ENCODE measurements around the gene HDAC4. TPM values are rescaled to one million over a fixed set of nuclear protein-coding genes. Genes with fewer than 3 reads are reported as not detected.

The HDAC4 gene
- total and polyA plus RNA-seq, 2 of the 8 experiments (the other 6 are each of a cell fraction or from before 2014, with no cell fraction given): 15.4 to 31.5 TPM

- Histone ChIP-seq H3K4me1 (replicated peaks in 1 of 4; ENCODE audit: control insufficient read depth in 3 of 4, insufficient read depth in 4 of 4, low read length in 3 of 4) (peaks cover 0 to 14% (median 9%) of the 10 kb centered on the region in 4 experiments; a peak in 5 of 7 replicates), H3K14ac (ENCODE audit: insufficient read length) (no peak overlapping the region), H4K5ac (ENCODE audit: insufficient read length, low read depth, low read length) (no peak overlapping the region), H3K4ac (replicated peaks; ENCODE audit: insufficient read length, low read depth, low read length) (no peak overlapping the region), H4K91ac (replicated peaks; ENCODE audit: insufficient read length, low read length) (no peak overlapping the region), H3K79me1 (ENCODE audit: low read depth, low read length) (no peaks in the 10 kb centered on the region), H3K4me2 (ENCODE audit: insufficient read depth in 1 of 2, low read depth in 2 of 2, low read length in 2 of 2) (peak overlapping the region; percentile 41 to 71; a peak in 3 of 4 replicates), H2BK5ac (ENCODE audit: low read depth, low read length) (no peak overlapping the region), H3K79me2 (ENCODE audit: control insufficient read depth in 1 of 2, insufficient read depth in 2 of 2, low read length in 2 of 2) (no peaks in the 10 kb centered on the region), H3K9ac (replicated peaks in 1 of 4; ENCODE audit: extremely low read depth in 1 of 4, low read depth in 3 of 4, low read length in 3 of 4) (no peak overlapping the region), H2BK15ac (ENCODE audit: low read length) (no peak overlapping the region), H4K20me1 (replicated peaks in 1 of 2; ENCODE audit: control insufficient read depth in 1 of 2, insufficient read depth in 2 of 2, low read length in 2 of 2) (no peaks in the 10 kb centered on the region), H3K4me3 (ENCODE audit: extremely low read depth in 1 of 4, insufficient read depth in 2 of 4, low read depth in 3 of 4, low read length in 4 of 4) (peak overlapping the region in 2 of 4 experiments; percentile 32 to 54; a peak in 2 of 8 replicates), H3K23me2 (ENCODE audit: low read depth, low read length) (no peaks in the 10 kb centered on the region), H3K23ac (ENCODE audit: insufficient read length) (no peak overlapping the region), H3K18ac (ENCODE audit: extremely low read depth, low read length) (no peak overlapping the region), H2AFZ (ENCODE audit: low read length) (peak overlapping the region; percentile 29; the same call in 1 of the 2 replicates), H3K27me3 (replicated peaks in 1 of 4; ENCODE audit: control insufficient read depth in 3 of 4, extremely low read depth in 1 of 4, insufficient read depth in 3 of 4, low read length in 3 of 4) (peaks cover 0 to 13% (median 5%) of the 10 kb centered on the region in 4 experiments; a peak in 4 of 7 replicates), H2BK20ac (ENCODE audit: low read length) (no peak overlapping the region), H4K8ac (ENCODE audit: extremely low read depth, insufficient read depth, low read length) (0 out of 2 replicates have a peak overlapping the region, but pooled peaks have one; percentile 54), H3K56ac (replicated peaks; ENCODE audit: insufficient read length, low read depth, low read length) (no peak overlapping the region), H2AK5ac (ENCODE audit: low read depth, low read length) (no peak overlapping the region), H2BK12ac (ENCODE audit: low read depth, low read length) (no peak overlapping the region), H2BK120ac (replicated peaks; ENCODE audit: low read depth, low read length) (no peak overlapping the region), H3K9me3 (ENCODE audit: insufficient read depth in 2 of 2, low read depth in 1 of 2, low read length in 1 of 2) (peaks cover 0 to 6% of the 10 kb centered on the region in 2 experiments; a peak in 2 of 4 replicates), H3K36me3 (ENCODE audit: control insufficient read depth in 2 of 4, insufficient read depth in 4 of 4, low read length in 3 of 4) (no peaks in the 10 kb centered on the region), H3K27ac (ENCODE audit: low read depth, low read length) (no peak overlapping the region)
- 80% methylated on average over 11 of the region's 11 CpGs; no CpG with 5 or more reads in 1 of the 2 experiments for WGBS, 2 experiments (ENCODE audit: extremely low coverage in 1 of 2, insufficient coverage in 1 of 2, insufficient read length in 1 of 2, insufficient replicate concordance in 2 of 2, low coverage in 1 of 2, low lambda C conversion rate in 2 of 2, missing lambda C conversion rate in 1 of 2)
- ChIA-PET POLR2A (ENCODE audit: partially characterized antibody) (no interaction called here), CTCF (ENCODE audit: partially characterized antibody) (no interaction called here)
- TF ChIP-seq GABPA (IDR thresholded peaks at IDR 0.05; ENCODE audit: borderline replicate concordance, insufficient read depth, low read length) (no peak), RAD21 (IDR thresholded peaks at IDR 0.05 in 1 of 2, conservative IDR thresholded peaks at IDR 0.05 in 1 of 2; ENCODE audit: low read depth in 2 of 2, low read length in 2 of 2) (no peak), CBX5 (IDR thresholded peaks at IDR 0.05; ENCODE audit: low read depth, low read length) (no peak), CEBPB (IDR thresholded peaks at IDR 0.05; ENCODE audit: low read depth, low read length) (no peak), GTF2F1 (IDR thresholded peaks at IDR 0.05; ENCODE audit: borderline replicate concordance, low read depth, low read length) (no peak), SP4 (IDR thresholded peaks at IDR 0.05; ENCODE audit: low read length) (no peak), RXRA (IDR thresholded peaks at IDR 0.05; ENCODE audit: insufficient read depth, low read depth, low read length) (no peak), KDM5A (IDR thresholded peaks at IDR 0.05; ENCODE audit: low read length) (no peak), TAF7 (optimal IDR thresholded peaks at IDR 0.05; ENCODE audit: borderline replicate concordance, low read depth, low read length) (no peak), TBP (IDR thresholded peaks at IDR 0.05; ENCODE audit: low read depth, low read length) (no peak), BCL11A (IDR thresholded peaks at IDR 0.05; ENCODE audit: low read depth in 2 of 2, low read length in 2 of 2) (no peak), SAP30 (IDR thresholded peaks at IDR 0.05; ENCODE audit: insufficient read depth, insufficient replicate concordance, low read length) (no peak)
- TF ChIP-seq, protein P1, sequence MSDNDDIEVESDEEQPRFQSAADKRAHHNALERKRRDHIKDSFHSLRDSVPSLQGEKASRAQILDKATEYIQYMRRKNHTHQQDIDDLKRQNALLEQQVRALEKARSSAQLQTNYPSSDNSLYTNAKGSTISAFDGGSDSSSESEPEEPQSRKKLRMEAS (IDR thresholded peaks at IDR 0.05): no peak
- FAIRE-seq (no peak), DNase-seq (ENCODE audit: low read depth in 1 of 2, low spot score in 2 of 2) (no peak)
Observed at GRCh38 chr2:239439754-239440315, 39.0 kb upstream of the HDAC4 start.

Data from H1 (cell line).